GM19452 (cell line): ENCODE measurements around the gene URB2.
"Not testable (repeated sequence)": the region's sequence is repeated elsewhere in the genome, so short reads cannot be mapped to it uniquely, and the experiment has no call there.

ENCODE experiments used
- ATAC-seq: cut with Tn5 transposase; IDR thresholded peaks from one replicate; pipeline ENCODE4 v1.9.1; 2021; ENCODE audit not compliant: unreplicated experiment

Gene URB2

GRCh38 chr1:229689904-229690303 lies 63.9 kb downstream of the URB2 start:
- no peak for ATAC-seq

GRCh38 chr1:229690662-229691061 lies 64.6 kb downstream of the URB2 start:
- no peak for ATAC-seq

- no peak for ATAC-seq
These were observed 65.3 kb downstream of the URB2 start for GRCh38 chr1:229691362-229691761.

- ATAC-seq, result peak; percentile 55
These were observed 67.3 kb downstream of the URB2 start for GRCh38 chr1:229693129-229693900.

- ATAC-seq, result no peak
These were observed 68.1 kb downstream of the URB2 start for GRCh38 chr1:229694053-229694693.

- no peak for ATAC-seq
These were observed 70.3 kb downstream of the URB2 start for GRCh38 chr1:229696385-229696784.

- no peak for ATAC-seq
These were observed 73.7 kb downstream of the URB2 start for GRCh38 chr1:229699613-229700267.

GRCh38 chr1:229704157-229704556 lies 78.1 kb downstream of the URB2 start:
- no peak for ATAC-seq

GRCh38 chr1:229705152-229705551 lies 79.1 kb downstream of the URB2 start:
- ATAC-seq, result not testable (repeated sequence)

- not testable (repeated sequence) for ATAC-seq
These were observed 81.1 kb downstream of the URB2 start for GRCh38 chr1:229707127-229707526.

- ATAC-seq, result no peak
These were observed 83.5 kb downstream of the URB2 start for GRCh38 chr1:229709500-229710013.
